Fibroblast of lung (primary cell): ENCODE results near the gene SUGCT.

ENCODE experiments used
- CTCF ChIP-seq, 2 donors: IDR thresholded peaks in 1 of 2; conservative IDR thresholded peaks in 1 of 2; 1 replicate in 1 of 2; 2 replicates in 1 of 2; pipeline ENCODE4 v1.5.1; 2011 to 2012; ENCODE audit warnings: low read length in 2 of 2, control low read depth in 1 of 2, inconsistent platforms in 1 of 2, low read depth in 1 of 2, mild to moderate bottlenecking in 1 of 2
- EZH2 ChIP-seq: IDR thresholded peaks from 2 replicates; pipeline ENCODE4 v1.5.1; 2012; ENCODE audit warnings: low read length, control low read depth, mild to moderate bottlenecking; ENCODE audit errors: missing control alignments

GRCh38 chr7:40305229-40305628 lies 170.4 kb downstream of the SUGCT start:
- TF ChIP-seq CTCF (conservative IDR thresholded peaks at IDR 0.05 in 1 of 2, IDR thresholded peaks at IDR 0.05 in 1 of 2; ENCODE audit: low read depth in 1 of 2, low read length in 2 of 2) (no peak), EZH2 (no peak)
